Stimulated activated CD4-positive, alpha-beta T cell treated with anti-CD3 and anti-CD28 coated beads, Interleukin-4, amount 100 ng/mL, for 4 hours (primary cell): Measurements from ENCODE around the gene THSD4.
"Not testable (repeated sequence)": the region's sequence is repeated elsewhere in the genome, so short reads cannot be mapped to it uniquely, and the experiment has no call there.

Experiments
- DNase-seq, 2 experiments: peaks; one replicate each; pipeline ENCODE4 v3.0.0-alpha.2; 2020

Gene THSD4

DNA sequence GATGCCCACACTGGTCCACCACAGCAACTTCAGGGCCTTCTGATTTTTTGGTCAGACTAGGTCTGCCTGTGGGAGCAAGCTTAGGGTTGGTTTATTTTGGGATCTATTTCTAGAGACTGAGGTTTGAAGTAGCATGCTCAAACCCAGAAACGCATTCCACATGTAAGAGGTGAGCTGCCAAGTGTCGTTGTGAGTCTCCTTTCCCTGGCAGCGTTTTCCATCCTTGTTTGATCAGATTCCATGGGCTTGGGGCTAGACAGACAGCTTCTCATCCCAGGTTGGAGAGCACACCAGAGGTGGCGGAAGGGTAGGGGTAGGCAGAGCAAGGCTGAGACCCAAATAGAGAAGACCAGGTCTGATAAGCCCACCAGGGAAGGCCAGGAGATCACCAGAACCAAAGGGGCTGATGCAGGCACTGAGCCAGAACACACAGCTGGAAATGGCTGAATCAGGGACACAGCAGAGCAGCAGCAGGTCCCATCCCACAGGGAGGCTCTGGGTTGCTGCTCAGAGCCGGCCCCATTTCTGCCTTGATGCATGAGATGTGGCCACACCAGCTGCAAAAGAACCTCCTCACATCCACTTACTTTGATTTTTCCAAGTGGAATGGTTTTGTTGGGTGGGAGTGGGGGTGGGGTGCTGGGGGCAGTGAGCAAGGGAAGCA lies 186.8 kb downstream of the THSD4 start:
- DNase-seq: no peak

DNA sequence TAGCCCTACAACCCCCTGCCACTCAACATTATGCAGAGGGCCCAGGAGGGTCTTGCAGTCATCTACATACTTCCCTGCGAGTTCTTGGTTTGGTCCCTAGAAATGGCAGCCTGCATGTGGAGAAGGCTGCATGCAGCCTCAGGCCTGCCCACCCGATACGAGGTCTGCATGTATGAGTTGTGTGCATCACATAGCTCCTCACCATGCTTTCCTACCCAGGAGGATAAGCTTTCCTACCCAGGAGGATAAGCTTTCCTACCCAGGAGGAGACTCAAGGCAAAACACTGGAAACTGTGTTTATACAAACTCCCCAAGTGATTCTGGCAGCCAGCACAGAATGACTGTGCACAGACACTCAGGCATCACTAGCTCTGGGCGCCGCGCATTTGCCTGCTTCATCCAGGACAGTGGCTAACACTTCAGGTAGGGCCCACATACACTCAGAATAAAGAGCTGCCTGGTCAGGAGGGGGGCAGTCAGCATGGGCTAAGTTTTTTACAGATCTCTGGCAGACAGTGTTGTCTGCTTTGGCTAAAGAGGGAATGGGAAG lies 187.7 kb downstream of the THSD4 start:
- no peak for DNase-seq

DNA sequence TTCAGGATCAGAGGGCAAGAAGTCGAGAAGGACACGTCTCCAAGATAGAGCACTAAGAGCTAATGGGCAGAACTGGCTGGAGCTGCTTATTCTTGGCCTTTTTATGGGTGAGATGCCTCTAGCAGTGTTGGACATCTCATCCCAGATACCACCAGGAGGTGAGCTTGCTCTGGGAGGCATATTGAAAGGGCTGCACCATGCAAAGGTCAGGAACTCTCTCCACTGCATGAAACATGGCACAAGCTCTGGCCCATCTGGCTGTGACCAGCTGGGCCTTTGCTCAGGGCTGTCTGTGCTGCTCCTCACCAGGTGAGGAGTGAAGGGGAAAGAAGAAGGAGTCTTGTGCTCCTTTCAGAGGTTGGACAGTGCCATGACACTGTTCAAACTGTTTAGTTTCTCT lies 188.7 kb downstream of the THSD4 start:
- no peak for DNase-seq

DNA sequence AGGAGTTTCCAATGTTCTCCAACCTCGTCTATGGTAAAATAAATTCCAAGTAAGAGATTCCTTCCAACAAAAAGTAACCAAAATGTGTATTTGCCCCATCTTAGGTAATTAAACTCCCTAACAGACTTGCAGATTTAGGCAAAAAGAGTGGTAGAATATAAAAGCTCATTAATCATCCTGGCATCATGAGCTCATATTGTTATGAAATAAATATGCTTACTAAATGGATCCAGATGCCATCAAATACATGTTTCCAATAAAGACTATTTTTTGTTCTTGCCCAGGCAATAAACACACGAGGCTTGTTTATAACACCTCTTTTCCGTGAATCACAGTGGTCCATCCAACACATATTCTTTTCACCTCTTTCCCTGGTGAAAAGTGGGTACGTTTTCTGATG lies 189.4 kb downstream of the THSD4 start:
- DNase-seq: no peak

DNA sequence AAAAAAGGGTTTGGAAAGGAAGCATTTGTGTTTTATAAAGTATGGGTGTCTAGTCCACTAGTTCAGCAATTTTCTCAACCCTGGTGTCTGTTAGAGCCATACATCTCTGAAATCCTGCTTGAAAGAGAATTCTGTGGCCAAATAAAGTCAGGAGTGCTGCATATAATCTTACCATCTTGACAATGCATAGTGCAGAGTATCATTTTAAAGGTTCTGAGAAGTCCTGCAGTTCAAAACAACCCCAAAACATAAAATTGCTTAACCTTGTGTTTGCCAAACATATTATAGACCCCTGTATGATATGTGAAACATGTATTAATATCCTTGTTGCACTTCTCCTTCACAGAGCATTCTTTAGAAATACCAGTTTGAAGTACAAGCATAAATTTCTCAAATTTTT lies 191.3 kb downstream of the THSD4 start:
- no peak for DNase-seq

DNA sequence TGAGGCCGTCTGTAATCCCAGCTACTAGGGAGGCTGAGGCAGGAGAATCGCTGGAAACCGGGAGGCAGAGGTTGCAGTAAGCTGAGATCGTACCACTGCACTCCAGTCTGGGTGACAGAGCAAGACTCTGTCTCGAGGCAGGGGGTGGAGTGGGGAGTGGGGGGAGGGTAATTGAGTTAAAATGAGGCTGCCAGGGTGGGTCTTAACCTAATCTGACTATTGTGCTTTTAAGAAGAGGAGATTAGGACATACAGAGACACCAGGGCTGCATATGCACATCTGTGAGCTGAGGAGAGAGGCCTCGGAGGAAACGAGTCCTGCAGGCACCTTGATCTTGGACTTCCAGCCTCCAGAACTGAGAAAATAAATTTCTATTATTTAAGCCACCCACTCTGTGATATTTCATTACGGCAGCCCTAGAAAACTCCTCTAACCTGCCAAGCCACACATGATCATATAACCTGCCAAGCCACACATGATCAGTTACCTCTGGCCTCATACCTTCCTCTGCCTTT lies 197.0 kb downstream of the THSD4 start:
- DNase-seq: no peak

DNA sequence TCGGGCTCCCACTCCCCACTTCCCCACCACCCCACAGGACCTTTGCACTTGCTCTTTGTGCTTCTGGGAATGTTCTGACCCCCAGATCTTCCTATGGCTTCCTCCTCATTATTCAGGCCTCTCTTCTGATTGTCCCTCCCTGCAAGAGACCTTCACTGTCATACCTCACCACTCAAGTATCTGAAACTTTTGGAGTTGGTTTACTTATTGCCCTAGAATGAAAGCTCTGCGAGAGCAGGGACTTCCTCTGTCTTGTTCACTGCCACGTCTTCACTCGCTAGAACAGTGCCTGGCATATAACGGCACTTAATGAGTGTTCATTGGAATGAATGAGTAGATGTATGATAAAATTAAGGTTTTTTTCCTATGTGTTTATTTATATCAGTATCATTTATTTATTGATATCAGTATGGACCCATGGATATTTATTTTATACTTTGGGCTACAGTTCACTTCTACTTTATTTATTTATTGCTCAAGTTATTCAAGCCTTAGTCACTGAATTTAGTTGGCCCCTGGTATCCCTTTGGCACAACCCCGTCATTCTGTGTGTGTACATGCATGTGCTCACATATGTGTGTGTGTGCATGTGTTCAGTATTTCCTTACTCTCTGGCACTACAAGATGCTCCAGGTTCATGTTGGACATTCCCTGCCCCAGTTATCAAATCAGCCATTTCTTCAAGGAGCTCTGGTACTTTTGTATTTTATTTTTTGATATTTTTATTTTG lies 197.6 kb downstream of the THSD4 start:
- no peak for DNase-seq

DNA sequence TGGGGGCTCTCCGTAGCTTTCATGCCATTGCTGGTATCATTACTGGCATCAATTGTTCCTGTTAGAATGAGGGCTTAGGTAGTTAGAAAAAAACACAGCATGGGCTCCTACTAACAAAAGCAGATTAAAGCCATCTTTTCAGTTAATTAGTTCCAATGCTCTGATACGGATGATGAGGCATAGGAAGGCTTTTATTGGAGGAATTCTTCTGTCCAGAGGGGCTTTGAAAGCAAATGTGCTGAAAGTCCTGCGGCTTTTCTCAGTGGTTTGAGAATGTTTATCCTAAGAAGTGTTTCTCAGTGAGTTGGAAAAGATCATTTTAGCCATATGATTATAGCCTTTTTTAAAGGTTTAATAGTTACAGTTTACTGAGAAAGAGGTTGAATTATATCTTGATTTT lies 198.5 kb downstream of the THSD4 start:
- no peak for DNase-seq

DNA sequence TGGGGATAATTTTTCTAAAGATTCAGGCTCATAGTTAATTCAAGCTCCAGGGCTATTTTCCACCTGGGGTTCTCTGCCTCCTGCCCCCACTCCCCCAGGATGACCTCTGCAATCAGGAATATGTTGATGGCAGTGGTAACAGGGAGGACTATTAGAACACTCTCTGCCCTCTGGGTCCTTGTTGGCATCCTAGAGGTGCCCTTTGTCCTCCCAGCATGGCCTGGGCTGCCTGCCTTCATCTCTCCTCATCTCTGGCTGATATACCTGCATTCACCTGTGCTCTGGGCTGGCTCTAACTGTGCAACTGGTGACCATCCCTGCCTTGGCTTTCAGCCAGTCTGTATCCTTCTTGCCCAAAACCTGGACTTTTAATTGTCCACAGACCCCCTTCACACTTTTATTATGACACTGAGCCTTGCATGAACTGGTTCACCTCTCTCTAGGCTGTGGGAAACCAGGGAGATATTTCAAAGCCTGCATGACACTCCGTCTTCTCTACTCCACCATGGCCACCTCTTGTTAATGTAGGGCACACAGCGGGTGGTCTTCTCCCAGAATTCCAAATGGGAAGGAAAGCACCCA lies 199.8 kb downstream of the THSD4 start:
- no peak for DNase-seq

DNA sequence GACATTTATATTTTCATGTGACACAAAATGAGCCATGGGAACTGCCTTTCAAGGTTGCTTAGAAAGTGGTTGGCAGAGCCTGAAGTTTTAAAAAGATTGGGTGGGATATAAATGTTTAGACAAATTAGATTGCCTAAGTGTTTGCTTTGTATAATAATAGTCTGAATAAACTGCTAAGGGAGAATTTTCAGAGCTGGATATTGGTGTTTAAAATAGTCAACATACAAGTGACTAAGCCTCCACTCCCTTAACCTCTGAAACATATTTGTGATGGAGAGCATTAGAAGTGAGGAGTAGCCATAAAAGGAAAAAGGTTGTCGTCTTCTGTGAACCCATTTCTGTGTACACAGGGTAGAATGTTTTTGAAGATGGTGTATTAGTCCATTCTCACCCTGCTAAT lies 201.6 kb downstream of the THSD4 start:
- DNase-seq: no peak

DNA sequence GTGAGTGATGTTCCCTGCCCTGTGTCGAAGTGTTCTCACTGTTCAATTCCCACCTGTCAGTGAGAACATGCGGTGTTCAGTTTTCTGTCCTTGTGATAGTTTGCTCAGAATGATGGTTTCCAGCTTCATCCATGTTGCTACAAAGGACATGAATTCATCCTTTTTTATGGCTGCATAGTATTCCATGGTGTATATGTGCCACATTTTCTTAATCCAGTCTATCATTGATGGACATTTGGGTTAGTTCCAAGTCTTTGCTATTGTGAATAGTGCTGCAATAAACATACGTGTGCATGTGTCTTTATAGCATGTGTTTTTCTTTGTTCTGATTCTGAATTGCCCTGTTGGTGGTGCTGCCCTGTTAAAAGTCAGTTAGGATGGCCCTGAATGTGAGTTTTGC lies 204.2 kb downstream of the THSD4 start:
- DNase-seq: not testable (repeated sequence)

DNA sequence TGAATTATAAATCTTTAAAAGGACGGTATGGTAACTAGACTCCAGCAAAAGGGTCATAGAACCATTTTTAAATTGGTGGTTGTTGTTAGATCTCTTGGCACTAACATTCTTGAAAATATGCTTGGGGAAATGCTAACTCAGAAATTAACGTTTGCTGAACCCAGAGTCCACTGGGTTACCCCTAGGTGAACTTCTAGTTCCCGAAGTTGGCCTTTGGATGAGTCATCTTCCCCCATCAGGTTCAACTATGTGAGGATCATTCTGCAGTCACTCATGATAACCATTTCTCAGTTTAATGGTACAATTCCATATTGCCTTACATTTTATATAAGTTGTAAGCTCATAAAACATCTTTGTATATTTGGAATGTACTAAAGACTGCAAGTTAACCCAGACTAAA lies 204.7 kb downstream of the THSD4 start:
- DNase-seq: no peak

DNA sequence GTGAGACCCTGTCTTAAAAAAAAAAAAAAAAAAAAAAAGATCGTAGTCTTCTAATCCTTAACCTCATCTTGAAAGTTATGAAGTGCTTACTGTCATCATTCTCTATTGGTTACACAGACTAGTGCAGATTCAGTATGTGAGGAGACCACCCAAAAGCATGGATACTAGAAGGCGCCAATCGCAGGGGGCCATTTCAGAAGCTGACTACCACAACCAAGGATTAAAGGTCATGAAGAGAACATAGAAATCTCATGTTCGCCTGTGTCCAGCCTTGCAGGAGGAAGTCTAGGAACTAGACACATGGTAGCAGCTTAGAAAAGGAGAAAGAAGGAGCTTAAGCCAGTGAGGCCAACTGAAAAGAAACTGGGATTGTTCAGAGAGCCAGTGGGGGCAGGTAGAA lies 207.8 kb downstream of the THSD4 start:
- no peak for DNase-seq

DNA sequence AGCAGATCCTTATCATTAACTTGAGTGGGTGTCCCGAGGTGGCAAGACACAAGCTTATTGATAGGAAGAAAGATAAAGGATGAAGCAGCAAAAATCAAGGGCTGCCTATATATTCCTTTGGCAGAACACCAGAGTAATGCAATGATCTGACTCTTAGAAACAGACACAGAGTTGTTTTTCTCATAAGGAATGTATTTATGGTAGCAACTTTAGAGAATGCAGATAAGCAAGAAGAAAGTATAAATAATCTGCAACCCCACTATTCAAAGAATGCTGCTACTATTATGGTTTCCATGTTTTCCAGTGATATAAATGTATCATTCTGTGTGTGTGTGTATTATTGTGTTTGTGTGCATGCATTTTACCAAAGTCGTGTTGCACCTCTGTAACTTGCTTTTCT lies 208.3 kb downstream of the THSD4 start:
- no peak for DNase-seq

DNA sequence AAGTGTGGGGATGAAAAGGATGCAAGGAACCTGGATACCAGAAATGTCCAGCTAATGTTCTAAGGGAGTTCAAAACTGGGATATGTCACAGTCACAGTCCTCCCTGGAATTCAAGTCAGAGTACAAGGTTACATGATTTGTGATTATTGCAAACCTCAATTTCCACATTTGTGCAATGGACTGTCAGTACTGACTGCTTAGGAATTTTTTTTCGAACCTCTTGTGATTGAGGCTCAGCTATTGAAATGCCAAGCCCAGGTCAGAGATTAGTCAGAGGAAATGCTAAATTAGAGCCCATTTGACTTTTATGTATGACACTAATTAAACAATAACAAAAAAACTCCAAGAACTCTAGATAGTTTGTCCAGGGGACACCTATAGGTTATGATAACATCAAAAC lies 210.2 kb downstream of the THSD4 start:
- DNase-seq: no peak

DNA sequence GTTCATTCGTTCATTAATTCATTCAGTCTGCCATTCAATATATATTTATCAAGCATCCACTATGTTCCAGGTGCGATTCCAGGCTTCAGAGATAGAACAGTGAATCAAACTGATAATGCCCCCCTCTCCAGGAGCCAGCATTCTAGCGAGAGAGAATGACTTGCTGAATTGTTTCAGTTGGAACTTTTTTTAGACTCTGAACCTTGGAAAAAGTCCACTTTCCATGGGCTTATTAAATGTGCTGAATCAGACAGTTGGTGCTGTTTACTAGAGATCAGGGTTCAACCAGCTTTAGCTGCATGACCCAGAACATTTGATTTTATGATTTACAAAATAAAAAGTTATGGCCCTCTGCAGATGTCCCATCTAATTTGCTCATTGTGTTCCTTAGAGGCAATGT lies 213.2 kb downstream of the THSD4 start:
- no peak for DNase-seq

DNA sequence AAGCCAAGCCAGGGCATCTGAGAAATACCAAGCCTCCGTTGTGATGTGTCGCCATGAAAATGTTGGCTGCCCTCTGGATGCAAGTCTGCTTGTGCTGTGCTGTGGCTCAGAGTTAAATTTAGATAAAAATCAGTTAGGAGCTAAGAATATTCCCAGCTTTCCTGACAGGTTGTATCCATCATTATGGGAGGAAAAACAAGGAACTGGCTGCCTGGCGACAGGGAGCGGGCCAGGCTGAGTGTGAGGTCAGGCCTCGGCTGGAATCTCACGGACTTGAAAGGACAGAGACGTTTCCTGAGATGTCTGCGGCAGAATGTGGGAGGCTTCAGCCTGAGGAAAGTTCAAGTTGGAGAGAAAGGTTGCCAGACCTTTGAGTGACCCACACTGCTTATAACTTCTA lies 213.8 kb downstream of the THSD4 start:
- DNase-seq: no peak

DNA sequence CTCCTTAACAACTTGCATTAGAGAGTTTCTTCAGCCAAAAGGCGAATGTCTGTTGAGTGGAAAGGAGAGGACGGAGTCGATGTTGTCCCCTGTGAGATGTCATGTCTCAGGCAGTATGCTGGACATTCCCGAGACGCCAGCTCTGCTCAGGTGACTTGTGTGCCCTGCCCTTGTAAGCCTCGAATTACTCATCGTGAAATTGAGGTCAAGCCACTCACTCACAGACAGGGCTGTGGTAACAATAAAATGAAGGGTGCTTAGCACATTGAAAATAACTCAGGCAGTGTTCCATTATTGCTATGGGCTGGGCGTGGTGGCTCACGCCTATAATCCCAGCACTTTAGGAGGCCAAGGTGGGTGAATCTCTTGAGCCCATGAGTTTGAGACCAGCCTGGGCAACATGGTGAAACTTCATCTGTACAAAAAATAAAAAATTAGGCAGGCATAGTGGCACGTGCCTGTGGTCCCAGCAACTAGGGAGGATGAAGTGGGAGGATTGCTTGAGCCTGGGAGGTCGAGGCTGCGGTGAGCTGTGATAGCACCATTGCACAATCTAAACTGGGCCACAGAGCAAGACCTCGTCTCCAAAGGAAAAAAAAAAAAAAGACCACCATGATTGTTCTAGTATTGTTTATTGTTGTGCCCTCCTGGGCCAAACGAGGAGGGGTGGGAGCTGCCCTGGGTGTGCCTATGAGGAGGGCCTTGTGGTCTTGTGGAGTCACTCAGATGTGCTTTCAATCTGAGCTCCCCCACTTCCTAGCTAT lies 214.4 kb downstream of the THSD4 start:
- no peak for DNase-seq

DNA sequence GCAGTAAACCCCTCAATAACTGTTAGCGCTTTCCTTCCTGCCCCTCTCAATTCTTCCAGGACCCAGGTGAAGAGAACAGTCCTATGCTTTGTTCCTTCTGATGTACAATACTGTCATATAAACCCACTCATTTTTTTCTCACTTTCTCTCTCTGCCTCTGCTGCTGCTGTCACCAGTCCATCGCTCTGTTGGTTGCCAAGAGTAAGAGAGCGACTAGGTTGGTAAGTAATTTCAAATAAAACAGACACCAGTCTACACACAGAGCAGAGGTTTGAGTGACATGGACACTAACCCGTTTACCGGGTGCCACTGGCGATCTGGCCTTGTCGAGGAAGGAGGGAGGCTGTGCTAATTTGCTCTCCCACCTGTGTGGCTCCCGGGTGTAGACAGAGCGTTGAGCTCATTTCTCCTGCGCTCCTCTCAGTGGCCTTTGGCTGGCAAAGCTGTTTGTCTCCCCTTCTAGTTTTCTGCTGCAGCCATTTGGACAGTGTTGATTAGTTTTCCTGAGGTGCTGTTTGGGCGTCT lies 215.4 kb downstream of the THSD4 start:
- no peak for DNase-seq

DNA sequence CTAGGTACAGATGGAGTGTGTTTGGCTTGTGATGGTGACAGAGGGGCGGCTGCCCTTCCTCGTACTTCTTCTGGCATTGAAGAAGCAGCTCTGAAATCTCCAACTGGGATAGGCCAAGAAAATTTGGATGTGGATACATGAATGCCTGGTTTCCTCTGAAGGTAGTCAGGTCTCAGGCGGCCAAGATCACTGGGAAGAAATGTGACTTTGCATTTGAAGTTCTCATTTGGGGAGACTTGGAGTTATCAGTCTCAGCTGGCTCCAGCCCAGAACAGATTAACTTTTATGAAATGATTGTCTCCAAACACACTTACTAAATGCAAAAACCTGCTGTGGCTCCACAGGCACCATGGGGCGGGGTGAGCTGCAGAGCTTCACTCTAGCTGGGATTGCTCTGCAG lies 215.9 kb downstream of the THSD4 start:
- DNase-seq: no peak

DNA sequence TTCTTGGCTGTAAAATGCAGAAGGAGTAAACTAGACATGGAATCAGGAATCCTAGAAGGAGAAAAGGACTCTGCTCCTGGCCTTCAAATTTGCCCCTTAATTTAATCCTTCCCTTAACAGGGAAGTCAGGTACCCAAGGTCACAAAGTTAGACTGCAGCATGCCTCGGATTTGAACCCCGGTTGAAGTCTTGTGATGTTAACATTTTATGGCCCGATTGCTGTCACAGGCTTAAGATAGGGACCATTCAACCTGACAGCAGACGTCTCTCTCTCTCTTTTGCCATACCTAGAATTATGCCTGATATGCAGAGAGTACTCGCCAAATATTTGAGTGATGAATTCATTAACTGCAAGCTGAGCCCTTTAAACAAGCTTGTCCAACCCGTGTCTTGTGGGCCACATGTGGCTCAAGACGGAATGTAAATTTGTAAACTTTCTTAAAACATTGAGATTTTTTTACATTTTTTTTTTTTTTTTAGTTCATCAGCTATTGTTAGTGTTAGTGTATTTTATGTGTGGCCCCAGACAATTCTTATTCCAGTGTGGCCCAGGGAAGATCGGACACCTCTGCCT lies 217.2 kb downstream of the THSD4 start:
- DNase-seq: no peak

DNA sequence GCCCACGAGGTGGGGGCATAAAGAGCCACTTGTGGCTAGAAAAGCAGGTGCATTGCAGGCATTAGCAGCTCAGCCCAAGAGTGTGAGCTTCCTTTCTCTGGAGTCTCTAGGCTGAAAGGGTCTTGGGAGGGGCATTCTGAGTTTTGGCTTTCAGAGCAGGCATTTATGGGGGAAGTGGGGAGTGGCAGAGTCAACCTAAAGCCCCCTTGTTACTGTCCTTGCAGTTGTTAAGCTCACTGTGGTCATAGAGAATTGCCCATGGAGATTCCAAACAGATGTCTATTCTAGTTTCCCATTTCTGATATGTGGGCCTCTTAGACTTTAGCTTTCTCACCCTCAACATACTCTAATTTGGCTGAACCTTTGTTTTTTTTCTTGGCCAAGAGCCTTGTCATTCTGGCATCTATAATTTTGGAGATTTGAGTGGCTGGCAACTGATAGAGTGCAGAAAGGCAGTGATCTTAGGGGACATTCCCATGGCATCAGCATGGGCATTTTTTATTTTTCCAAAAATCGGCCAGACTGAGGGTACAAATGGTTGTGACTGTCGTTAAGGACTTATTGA lies 217.9 kb downstream of the THSD4 start:
- no peak for DNase-seq
